ENCODE data around the gene WDR33.
"Not testable (repeated sequence)": the region's sequence is repeated elsewhere in the genome, so short reads cannot be mapped to it uniquely, and the experiment has no call there.

Gene WDR33

DNA sequence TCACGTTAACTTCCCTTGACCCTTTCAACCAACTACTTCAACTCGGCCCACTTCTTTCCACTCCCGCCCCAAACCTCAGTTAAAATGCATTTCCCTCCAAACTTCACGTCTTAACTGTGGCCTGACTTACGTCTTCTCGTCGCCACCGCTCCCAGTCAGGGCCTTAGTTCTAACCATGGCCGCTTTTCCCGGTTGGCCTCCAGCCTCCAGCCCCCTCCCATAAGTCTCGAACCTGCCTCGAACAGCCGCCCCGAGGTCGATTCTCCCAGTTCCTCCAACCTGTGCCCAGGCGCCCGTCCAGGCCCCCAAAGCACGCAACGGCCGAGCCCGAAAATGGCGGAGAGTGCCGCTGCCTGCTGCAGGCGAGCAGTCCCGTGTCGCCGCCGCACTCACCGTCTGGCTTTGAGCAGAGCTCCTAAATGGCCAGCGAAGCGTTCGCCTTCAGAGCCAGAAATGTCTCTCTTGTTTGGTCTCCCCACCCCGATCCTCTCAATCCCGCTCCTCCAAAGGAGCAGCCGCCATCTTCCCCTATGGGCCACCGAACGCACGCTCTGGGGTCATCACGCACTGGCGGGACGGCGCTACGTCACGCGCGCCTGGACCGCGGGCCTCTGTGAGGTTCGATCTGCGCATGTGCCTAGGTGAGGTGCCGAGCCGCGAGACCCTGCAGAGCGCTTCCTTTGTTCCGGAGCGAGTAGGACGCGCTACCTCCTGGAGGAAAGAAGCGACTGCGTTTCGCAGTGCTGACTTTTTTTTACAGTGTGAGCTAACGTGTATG is at the start of gene WDR33:
Gene WDR33, minus strand, starts transcription at position 553 of the 778 bp plus-strand sequence. CDS start 40,190 bp downstream, outside the sequence.
- DNase-seq (ENCODE audit: low read depth, low spot score) = peak; percentile 90

DNA sequence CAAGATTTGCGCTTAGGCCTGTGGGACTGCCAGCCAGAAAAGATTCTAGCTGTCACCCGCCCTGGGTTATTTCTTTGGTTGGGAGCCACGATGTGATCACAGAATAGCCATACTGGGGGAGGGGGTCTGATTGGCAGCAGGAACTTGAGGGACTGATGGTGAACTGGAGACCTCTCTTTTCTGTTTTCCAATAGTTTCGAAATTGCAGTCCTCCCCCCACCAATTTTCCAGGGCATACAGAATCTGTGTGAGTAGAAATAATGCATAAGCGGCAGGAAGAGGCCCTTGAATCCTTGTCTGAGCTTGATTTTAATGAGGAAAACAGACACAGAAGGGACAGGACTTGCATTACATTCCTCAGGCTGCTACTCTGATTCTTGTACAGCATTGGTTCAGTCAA is 49.2 kb upstream of the WDR33 start:
- DNase-seq (ENCODE audit: low read depth, low spot score) = no peak

DNA sequence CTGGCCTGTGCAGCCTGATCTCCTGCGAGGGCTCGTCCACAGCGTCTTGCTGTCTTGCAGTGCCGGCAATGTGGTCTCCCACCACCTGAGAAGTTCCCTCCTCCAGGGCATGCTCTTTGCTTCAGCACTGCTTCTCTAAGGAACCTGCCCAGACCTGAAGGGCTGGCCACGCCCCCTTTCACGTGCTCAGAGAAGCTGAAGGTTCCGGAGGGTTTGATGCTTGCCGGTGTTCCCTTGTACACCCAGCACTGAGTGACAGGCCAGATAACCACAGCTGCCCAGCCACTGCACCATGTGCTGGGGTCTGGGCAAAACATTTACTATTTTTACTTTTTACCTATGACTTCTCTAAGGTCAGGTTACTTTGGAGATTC is 48.7 kb upstream of the WDR33 start:
- peak; percentile 16 for DNase-seq (ENCODE audit: low read depth, low spot score)

DNA sequence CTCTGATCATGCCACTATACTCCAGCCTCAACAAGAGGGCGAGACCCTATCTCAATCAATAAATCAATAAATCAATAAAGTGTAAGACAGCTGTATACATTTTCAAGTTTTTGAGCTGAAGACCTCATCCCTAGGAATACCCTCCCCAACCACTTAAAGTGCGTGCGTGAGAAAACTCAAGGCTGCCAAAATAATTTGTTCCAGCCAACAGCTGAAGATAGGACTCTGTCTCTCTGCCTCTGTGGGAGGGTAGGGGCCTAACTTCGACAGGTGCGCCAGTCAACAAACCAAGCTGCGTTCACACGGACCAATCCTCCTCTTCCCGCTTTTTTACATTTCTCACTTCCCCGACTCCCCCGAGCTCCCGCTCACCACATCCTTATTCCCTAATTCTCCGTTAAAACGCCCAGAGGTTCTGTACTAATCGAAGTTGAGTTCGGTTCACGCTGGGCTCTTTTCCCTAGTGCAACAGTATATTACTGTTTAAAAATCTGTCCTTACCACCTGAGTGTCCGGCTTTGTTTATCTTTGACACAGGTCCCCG is 46.4 kb upstream of the WDR33 start:
- DNase-seq (ENCODE audit: low read depth, low spot score) = no peak

DNA sequence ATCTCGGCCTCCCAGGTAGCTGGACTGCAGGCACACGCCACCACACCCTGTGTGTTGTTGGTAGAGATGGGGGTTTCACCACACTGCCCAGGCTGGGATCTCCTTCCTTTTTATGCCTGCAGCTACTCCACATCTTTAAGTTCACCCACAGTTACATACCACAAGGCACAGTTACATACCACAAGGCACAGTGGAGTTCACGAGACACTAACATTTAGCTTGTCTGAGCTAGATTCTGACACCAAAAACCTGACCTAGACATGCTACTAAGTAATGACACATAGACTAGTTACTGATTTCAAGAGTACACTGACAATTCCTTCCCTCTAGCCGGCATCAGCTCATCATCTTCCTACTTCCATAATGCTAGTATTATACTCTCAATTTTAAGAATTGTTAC is 42.7 kb upstream of the WDR33 start:
- no peak for DNase-seq (ENCODE audit: low read depth, low spot score)

DNA sequence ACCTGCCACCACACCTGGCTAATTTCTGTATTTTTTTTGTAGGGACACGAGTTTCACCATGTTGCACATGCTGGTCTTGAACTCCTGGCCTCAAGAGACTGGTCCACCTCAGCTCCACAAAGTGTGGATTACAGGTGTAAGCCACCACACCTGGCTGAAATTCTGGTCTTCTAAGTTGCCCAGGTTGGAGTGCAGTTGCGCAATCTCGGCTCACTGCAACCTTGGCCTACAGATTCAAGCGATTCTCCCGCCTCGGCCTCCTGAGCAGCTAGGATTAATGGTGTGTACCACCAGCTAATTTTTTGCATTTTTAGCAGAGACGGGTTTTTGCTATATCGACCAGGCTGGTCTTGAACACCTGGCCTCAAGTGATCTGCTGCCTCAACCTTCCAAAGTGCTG is 41.4 kb upstream of the WDR33 start:
- no peak for DNase-seq (ENCODE audit: low read depth, low spot score)

DNA sequence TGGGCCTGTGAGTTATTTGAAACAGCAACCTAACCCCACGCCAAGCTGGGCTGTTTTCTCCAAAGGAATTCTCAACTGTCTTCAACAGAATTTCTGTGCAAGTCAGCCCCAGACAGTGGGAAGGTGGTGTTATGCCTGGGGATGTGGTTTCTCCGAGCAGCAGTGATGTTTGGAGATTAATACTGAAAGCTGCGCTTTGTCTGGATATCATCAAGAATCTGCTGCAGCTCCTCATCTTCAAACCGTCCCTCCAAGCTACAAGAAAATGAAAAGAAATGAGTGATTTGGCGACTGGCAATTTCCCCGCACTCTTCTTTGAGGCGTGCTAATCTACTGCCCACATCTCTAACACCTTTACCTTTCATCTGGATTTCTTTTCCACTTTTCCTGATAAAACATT is 37.0 kb upstream of the WDR33 start:
- no peak for DNase-seq (ENCODE audit: low read depth, low spot score)

DNA sequence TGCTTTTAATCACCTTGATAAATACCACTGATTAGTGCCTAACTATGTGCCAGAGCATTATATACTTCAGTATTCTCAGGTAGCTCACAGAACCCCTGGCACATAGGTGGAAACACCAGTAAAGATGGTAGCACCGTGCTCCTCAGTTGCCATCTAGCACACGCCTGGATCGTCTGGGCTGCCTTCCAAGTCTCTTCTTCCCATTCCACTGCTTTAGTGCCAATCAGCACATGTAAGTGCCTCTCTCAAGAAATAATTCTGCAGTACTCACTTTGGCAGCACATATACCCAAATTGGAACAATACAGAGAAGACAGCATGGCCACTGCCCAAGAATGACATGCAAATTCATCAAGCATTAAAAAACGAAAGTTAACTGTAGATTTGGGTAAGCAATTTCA is 34.0 kb upstream of the WDR33 start:
- DNase-seq (ENCODE audit: low read depth, low spot score) = no peak

DNA sequence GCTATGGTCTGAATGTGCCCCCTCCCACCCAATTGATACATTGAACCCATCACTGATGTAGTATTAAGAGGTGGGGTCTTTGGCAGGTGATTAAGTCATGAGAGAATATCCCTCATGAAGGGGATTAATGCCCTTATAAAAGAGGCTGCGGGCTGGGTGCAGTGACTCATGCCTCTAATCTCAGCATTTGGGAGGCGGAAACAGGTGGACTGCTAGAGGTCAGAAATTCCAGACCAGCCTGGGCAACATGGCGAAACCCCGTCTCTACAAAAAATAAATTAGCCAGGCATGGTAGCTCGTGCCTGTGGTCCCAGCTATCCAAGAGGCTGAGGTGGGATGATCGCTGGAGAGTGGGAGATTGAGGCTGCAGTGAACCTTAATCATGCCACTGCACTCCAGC is 32.7 kb upstream of the WDR33 start:
- DNase-seq (ENCODE audit: low read depth, low spot score) = no peak

DNA sequence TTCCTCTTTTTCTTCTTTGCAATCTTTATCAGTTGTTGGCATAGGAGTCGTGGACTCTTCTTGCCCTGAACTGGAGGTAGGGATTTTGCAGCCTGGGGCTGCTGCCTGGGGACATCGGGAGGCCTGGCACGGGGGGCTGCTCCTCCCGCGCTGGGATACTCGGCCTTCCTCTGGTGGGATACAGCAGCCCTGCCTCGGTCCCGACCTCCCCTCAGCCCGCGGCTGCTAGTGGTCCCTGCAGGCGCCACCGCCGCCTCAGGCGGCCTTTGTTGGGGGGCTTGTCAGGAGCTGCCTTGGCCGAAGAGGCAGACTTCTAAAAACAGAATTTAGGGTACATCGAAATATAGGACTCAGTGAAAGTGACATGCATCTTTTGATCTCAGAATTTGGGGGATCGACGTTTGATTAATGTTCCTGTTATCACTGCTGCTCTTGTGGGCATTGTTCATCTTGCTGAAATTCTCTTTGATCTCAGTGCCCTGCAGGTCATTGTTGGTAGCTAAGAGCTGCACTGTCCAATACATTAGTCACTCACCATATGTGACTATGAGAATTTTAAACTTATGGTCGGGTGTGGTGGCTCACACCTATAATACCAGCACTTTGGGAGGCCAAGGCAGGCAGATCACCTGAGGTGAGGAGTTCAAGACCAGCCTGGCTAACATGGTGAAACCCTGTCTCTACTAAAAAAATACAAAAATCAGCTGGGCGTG is 30.7 kb upstream of the WDR33 start:
- no peak for DNase-seq (ENCODE audit: low read depth, low spot score)

DNA sequence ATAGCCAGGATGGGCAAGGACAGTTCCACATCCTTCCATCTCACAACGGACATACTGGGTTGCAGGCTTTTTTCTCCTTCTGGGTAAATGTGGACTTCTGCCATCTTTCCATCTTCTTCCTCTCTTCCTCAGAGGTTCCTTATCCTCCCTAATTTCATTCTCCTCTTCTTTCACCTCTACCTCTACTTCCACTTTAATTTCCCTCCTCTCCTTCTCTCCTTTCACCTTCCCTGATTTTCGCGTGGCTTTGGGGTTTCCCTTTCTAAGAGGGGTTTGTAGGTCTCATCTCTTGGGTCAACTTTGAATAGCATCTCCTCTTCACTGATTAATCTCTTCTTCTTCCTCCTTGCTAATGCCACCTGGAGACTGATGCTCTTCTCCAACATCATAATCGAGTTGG is 29.9 kb upstream of the WDR33 start:
- DNase-seq (ENCODE audit: low read depth, low spot score) = no peak

DNA sequence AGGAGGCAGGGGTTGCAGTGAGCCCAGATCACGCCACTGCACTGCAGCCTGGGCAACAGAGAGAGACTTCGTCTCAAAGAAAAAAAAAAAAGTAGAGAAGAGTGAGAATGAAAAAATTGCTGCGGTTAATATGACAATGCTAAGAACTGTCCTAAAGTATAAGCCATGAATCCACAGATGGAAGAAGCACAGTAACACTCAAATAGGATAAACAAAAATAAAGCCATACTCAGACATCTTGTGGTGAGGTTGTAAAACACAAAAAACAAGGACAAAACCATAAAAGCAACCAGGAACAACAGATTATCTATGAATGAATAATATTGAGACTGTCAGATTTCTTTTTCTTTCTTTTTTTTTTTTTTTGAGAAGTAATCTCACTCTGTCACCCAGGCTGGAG is 24.0 kb upstream of the WDR33 start:
- DNase-seq (ENCODE audit: low read depth, low spot score) = no peak

DNA sequence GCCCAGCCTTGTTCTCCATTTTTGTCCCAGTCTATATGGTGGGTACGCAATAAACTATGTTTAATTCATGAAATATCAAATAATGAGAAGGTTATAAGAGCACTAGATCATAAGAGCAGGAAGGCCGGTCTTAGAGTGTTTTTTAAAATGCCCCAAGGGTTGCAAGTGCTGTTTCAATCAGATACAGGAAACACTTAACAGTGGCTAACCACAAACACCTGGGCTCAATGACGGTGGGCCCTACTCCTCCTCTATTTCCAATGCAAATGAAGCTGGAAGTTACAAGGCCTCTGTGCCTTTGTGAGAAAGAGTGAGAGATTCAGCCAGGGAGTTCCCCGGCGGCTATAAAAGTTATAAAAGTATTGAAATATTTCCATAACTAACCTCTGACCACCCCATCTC is 18.9 kb upstream of the WDR33 start:
- DNase-seq (ENCODE audit: low read depth, low spot score) = peak; percentile 21

DNA sequence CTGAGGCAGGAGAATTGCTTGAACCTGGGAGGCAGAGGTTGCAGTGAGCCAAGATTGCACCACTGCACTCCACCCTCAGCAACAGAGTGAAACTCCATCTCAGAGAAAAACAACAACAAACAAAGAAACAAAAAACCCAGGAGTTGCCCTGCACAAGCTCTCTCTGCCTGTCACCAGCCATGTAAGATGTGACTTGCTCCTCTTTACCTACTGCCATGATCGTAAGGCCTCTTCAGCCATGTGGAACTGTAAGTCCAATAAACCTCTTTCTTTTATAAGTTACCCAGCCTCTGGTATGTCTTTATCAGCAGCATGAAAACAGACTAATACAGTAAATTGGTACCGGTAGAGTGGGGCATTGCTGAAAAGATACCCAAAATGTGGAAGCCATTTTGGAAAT is 15.7 kb upstream of the WDR33 start:
- not testable (repeated sequence) for DNase-seq (ENCODE audit: low read depth, low spot score)

DNA sequence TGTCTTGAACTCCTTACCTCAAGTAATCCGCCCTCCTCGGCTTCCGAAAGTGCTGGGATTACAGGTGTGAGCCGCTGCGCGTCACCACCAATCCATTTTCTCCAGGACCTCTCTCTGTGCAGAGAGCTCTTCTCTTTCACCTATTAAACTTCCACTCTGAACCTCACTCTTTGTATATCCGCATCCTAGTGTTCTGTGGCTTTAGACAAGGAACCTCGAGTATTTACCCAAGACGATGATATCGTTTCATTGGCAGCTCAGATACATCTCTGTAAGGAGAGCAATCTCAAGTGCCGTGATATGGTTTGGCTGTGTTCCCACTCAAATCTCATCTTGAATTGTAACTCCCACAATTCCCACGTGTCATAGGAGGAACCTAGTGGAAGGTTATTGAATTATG is 15.1 kb upstream of the WDR33 start:
- DNase-seq (ENCODE audit: low read depth, low spot score) = no peak

DNA sequence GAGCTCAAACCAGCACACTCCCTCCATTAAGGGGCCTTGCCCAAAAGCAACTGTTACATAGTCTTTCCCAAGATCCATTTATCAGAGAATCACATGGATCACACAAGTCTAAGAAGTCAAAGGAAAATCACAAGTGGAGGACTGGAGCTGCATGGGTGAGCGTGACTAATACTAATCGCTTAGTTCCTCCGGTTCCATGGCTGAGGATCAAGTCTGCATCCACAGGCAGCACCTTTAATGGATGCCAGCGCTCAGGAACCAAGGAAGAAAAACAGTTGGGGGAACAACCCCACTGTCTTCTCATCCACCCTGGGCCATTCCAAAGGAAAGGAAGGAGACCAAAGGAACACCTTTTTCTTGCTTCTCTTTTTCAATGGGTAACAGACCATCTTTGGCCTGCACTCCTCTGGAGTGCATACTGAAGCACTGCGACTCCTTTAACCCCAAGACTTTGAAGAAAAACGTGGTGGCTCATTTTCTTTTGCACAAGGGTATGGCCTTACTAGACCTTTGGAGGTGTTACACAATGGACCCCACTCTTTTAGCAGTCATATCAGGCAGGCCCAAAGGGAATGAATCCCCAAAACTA is 9.2 kb upstream of the WDR33 start:
- no peak for DNase-seq (ENCODE audit: low read depth, low spot score)

DNA sequence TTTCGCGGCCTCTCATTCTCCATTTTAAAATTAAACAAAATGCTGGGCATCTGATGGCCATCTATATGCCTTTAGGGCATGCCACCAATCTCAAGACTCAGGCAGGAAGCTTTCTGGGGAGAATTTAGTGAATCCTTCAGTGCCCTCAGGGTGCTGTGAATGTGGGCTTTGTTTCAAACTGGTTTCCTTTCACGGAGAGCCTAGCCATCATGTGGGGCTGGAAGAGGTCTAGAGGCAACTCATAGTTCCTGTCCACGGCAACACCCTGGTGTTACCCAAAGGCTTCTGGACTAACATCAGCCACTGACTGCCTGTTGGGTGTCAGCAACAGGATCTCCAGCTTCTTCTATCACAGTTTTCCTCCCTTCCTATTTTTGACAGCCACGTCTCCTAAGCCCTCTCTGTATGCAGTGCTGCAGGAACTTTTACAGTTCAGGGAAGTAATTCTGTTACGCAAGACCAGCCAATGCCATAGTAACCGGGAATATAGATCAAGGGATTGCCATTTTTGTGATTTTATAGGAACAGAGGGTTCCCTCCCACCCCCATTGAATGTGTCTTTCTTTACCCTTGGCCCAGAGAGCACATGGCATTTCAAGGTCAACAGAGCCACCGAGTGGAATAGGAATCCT is 7.9 kb upstream of the WDR33 start:
- no peak for DNase-seq (ENCODE audit: low read depth, low spot score)

DNA sequence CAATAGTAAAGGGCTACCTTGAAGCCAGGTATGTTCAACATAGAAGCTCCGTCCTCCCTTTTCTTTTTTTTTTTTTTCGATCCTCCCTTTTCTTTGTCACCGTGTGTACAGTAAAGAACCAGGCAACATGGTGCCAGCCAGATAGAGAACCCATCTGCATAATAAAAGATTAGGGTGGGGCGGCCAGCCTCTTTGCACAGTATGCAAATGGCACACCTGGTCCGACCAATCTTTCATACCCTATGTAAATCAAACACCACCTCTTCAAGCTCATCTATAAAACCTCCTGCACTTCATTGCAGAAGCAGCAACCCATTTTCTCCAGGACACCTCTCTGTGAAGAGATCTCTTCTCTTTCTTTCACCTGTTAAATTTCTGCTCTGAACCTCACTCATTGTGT is 7.3 kb upstream of the WDR33 start:
- DNase-seq (ENCODE audit: low read depth, low spot score) = no peak

DNA sequence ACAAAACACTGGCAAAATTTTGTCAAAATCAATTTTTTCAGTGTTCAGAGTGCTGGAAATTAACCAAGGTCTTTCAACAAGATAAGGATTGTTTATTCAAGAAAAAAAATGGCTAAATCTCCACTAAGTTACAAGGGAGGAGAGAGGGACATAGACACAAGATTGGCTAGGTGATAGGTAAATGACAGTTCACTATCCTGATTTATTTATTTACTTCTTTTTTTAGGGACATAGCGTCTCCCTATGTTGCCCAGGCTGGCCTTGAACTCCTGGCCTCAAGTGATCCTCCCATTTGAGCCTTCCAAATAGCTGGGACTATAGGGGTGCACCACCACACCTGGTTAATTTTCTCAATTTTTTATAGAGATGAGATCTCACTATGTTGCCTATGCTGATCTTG is 3.7 kb upstream of the WDR33 start:
- no peak for DNase-seq (ENCODE audit: low read depth, low spot score)

DNA sequence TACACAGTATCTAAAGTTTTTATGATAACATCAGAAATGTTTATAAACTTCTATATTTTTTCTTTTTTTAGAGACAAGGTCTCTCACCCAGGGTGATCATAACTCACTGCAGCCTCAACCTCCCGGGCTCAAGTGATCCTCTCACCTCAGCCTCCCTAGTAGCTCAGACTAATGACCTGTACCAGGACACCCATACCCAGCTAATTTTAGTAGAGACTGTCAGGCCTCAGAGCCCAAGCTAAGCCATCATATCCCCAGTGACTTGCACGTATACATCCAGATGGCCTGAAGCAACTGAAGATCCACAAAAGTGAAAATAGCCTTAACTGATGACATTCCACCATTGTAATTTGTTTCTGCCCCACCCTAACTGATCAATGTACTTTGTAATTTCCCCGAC is 1.5 kb upstream of the WDR33 start:
- not testable (repeated sequence) for DNase-seq (ENCODE audit: low read depth, low spot score)

DNA sequence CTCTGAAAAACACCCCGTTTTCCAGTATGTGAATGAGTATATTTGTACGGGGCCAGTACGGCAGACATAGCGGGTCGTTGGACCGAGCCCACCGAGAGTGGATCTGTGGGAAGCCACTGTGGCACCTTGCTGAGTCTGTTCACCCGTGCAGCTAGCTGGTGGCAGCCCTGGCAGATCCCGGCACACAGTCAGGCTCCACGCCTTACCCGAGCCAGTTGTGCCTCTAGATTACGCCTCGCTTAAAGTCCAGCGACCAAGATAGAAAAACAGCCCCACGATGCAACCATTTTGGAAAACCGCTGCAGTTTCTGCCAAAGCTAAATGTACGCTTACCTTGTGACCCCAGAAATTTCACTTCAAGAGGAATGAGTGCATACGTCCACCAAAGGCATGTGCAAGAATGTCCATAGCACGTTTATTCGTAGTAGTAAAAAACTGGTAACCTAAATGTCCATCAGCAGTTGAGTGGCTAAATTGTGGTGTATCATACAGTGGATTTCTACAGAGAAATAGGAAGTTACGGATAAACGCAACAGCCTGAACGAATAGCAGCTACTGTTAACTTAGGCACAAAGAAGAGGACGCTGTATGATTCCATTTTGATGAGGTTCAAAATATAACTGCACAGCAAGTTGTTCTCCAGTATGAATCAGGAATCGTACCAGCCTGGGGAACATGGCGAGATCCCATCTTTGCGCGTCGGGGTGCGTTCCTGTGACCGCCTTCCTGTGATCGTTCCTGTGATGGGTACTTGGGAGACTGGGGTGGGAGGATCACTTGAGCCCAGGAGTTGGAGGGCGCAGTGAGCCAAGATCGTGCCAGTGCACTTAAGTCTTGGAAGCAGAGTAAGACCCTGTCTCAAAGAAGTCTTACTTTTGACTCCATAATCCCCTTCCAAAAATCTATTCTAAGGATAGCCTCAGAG is 688 bp upstream of the WDR33 start:
- DNase-seq (ENCODE audit: low read depth, low spot score) = no peak

Data from activated CD4-positive, CD25-positive, alpha-beta regulatory T cell treated with anti-CD3 and anti-CD28 coated beads, Interleukin-2, amount 50 U/mL, for 16 hours (primary cell).